Activated naive CD4-positive, alpha-beta T cell treated with anti-CD3 and anti-CD28 coated beads, Interleukin-2, amount 50 U/mL, for 24 hours (primary cell): ENCODE results near the gene DERL3.

Experiments
- H3K27ac Mint-ChIP-seq: one replicate; pipeline ENCODE4 v1.8.0; 2021; ENCODE audit warnings: mild to moderate bottlenecking, mixed read lengths
- H3K27me3 Mint-ChIP-seq: one replicate; pipeline ENCODE4 v1.8.0; 2021; ENCODE audit warnings: mixed read lengths
- H3K36me3 Mint-ChIP-seq: one replicate; pipeline ENCODE4 v1.8.0; 2021; ENCODE audit warnings: mixed read lengths
- H3K4me1 Mint-ChIP-seq: one replicate; pipeline ENCODE4 v1.8.0; 2021; ENCODE audit warnings: mixed read lengths
- H3K4me3 Mint-ChIP-seq: one replicate; pipeline ENCODE4 v1.8.0; 2021; ENCODE audit warnings: mild to moderate bottlenecking, mixed read lengths
- H3K9me3 Mint-ChIP-seq: one replicate; pipeline ENCODE4 v1.8.0; 2021; ENCODE audit warnings: mixed read lengths

DERL3 gene

GRCh38 chr22:23786261-23786710 is 52.5 kb downstream of the DERL3 start:
- Mint-ChIP-seq H3K4me3 (peak overlapping the region; percentile 91), H3K36me3 (no peaks in the 10 kb centered on the region), H3K9me3 (no peaks in the 10 kb centered on the region), H3K27me3 (no peaks in the 10 kb centered on the region), H3K4me1 (peaks cover 38% of the 10 kb centered on the region), H3K27ac (peak overlapping the region; percentile 96)
